D341Med (cell line): ENCODE data around the gene MX2.
"Not testable (repeated sequence)": the region's sequence is repeated elsewhere in the genome, so short reads cannot be mapped to it uniquely, and the experiment has no call there.

Source experiments
- DNase-seq: peaks from one replicate; pipeline ENCODE4 v3.0.0; 2012; ENCODE audit warnings: low spot score

MX2 gene

GRCh38 chr21:41361786-41362604 is at the start of gene MX2:
Gene MX2, plus strand, starts transcription at chr21:41362027. Its CDS starts 14,880 bp downstream, at chr21:41376907.
- no peak for DNase-seq

GRCh38 chr21:41313285-41314164 is 48.3 kb upstream of the MX2 start:
- DNase-seq = not testable (repeated sequence)

GRCh38 chr21:41315726-41316125 is 46.1 kb upstream of the MX2 start:
- no peak for DNase-seq

GRCh38 chr21:41316200-41317062 is 45.4 kb upstream of the MX2 start, which contains the start of gene FAM3B:
Gene FAM3B, plus strand, starts transcription at chr21:41316801. Its CDS starts 79 bp downstream, at chr21:41316880.
- no peak for DNase-seq

- DNase-seq = no peak
These were observed 44.8 kb upstream of the MX2 start for GRCh38 chr21:41317063-41317392.

GRCh38 chr21:41317458-41317857 is 44.4 kb upstream of the MX2 start:
- DNase-seq = no peak

- no peak for DNase-seq
These were observed 43.6 kb upstream of the MX2 start for GRCh38 chr21:41318218-41318617.

GRCh38 chr21:41319273-41319672 is 42.6 kb upstream of the MX2 start:
- DNase-seq = no peak

GRCh38 chr21:41321211-41321907 is 40.5 kb upstream of the MX2 start:
- DNase-seq = no peak

GRCh38 chr21:41321908-41322495 is 39.8 kb upstream of the MX2 start:
- no peak for DNase-seq

- no peak for DNase-seq
These were observed 39.1 kb upstream of the MX2 start for GRCh38 chr21:41322496-41323382.

- DNase-seq = no peak
These were observed 36.5 kb upstream of the MX2 start for GRCh38 chr21:41325138-41325912.

- no peak for DNase-seq
These were observed 35.3 kb upstream of the MX2 start for GRCh38 chr21:41326414-41327080.

- DNase-seq = no peak
These were observed 34.1 kb upstream of the MX2 start for GRCh38 chr21:41327753-41328152.

GRCh38 chr21:41328660-41329607 is 32.9 kb upstream of the MX2 start:
- DNase-seq = no peak

GRCh38 chr21:41333752-41334151 is 28.1 kb upstream of the MX2 start:
- no peak for DNase-seq

- DNase-seq = no peak
These were observed 24.3 kb upstream of the MX2 start for GRCh38 chr21:41337515-41337914.

GRCh38 chr21:41338455-41338854 is 23.4 kb upstream of the MX2 start:
- no peak for DNase-seq
